Omental fat pad (tissue), 4 donors: Measurements from ENCODE around the gene MTHFSD. TPM values are rescaled to one million over a fixed set of nuclear protein-coding genes. Genes with fewer than 3 reads are reported as not detected.

Experiments
- ATAC-seq: fragments of 150-250 bp; one replicate; pipeline ENCODE4 v1.9.1; 2016; ENCODE audit warnings: mild to moderate bottlenecking, moderate library complexity; ENCODE audit not compliant: low FRiP score
- DNase-seq: peaks from one replicate; pipeline ENCODE4 v3.0.0-alpha.2; 2019; ENCODE audit warnings: low spot score
- total RNA-seq, 4 donors: library from RNA; depleted of rRNA; stranded (reverse); fragments of >200 nt; gene quantifications; one replicate each; pipeline ENCODE4 v1.1.0, GENCODE V29; 2016
- TF ChIP-seq, protein P1 (sequence below), 3 donors: fragments of 450-650 bp; IDR thresholded peaks; one replicate each; pipeline ENCODE4 v1.5.1; 2016 to 2017; ENCODE audit warnings: antibody characterized with exemption in 3 of 3, mild to moderate bottlenecking in 3 of 3, moderate library complexity in 2 of 3

MTHFSD gene
- total RNA-seq, 4 donors from 2014 or later: 6.4 to 20.2 (median 9.1) TPM

DNA sequence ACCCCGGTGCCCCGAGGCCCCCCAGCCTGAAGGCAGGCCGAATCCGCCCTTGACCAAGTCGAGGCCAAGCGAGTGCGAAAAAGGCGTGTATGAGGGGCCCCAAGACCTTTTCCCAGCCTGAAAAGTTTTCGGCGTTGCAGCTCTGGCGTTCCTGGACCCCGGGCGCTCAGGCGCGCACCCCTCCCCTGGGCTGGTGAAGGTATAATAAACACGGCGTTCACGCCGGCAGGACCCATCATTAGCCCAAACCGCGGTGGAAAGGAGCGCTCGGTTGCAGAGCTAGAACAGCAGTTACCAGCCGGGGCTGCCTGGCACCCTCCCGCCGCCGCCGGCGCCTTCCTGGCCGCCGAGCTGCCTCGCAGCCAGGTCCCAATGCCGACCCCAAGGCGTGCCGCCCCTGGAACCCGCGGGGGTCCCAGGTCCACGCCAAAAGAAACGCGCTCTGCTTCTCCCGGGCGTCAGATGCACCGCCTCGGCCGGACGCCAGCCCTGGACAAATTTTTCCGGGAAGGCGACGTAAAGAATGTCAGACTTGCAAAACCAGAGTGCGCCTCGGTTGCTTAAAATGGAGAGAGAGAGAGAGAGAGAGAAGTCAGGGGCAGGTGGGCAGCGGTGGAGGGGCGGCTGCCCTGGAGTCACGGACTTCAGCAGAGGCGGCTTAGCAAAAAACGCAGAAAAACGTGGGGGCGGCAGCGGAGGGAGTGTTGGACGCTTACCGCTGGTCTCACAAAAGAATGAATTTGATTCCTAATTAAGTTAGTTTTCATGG lies 56.2 kb downstream of the MTHFSD start:
- TF ChIP-seq, protein P1, sequence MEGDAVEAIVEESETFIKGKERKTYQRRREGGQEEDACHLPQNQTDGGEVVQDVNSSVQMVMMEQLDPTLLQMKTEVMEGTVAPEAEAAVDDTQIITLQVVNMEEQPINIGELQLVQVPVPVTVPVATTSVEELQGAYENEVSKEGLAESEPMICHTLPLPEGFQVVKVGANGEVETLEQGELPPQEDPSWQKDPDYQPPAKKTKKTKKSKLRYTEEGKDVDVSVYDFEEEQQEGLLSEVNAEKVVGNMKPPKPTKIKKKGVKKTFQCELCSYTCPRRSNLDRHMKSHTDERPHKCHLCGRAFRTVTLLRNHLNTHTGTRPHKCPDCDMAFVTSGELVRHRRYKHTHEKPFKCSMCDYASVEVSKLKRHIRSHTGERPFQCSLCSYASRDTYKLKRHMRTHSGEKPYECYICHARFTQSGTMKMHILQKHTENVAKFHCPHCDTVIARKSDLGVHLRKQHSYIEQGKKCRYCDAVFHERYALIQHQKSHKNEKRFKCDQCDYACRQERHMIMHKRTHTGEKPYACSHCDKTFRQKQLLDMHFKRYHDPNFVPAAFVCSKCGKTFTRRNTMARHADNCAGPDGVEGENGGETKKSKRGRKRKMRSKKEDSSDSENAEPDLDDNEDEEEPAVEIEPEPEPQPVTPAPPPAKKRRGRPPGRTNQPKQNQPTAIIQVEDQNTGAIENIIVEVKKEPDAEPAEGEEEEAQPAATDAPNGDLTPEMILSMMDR (IDR thresholded peaks at IDR 0.05): no peak
- DNase-seq (no peak), ATAC-seq (no peak)

DNA sequence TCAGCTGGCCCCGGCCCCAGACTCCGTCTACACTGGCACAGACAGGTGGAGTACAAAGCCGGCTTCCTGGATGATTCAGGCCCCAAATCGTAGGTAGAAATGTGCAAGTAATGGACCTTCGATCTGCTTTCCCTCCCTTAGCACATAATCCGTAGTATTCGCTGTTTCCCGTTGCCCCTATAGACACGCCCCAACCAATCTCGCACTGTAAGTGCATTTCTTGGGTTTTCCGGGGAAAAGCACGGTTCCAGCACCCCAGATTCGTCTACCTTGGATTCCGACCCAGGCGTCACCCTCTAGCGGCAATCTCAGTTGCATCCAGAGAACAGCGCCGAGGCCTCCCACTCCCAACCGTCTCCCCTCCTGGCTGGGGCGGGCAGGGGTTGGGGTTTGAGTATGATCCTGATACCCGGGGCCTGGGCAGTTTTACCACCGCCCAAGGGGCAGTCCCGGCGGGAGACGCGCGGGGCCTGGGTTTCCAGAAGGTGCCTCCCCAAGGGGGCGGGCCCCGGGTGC lies 56.8 kb downstream of the MTHFSD start:
- DNase-seq: no peak
- TF ChIP-seq, protein P1 (IDR thresholded peaks at IDR 0.05): no peak
- ATAC-seq: no peak

DNA sequence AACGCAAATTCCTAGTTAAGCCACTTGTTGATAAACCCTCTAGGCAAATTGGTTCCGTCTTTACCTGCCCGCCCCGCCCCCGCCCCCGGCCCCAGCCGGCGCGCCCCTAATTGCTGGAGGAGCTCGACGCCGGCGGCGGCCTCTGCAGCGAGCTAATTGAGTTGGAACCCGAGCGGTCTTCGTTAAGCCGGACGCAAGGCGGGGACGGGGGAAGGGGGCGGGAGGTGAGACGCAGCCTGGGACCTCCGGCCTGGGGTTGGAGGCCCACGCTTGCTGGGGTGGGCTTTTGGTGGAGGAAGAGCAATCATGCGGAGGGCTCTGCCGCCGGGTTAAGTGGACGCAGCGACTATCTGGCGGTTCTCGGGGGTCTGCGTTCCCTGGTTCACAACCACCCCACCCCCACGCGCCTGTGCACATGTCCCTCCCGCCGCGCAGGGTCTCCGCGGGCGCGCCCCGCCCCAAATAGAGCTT lies 57.4 kb downstream of the MTHFSD start:
- no peak for ATAC-seq
- no peak for DNase-seq
- TF ChIP-seq, protein P1 (IDR thresholded peaks at IDR 0.05): no peak

DNA sequence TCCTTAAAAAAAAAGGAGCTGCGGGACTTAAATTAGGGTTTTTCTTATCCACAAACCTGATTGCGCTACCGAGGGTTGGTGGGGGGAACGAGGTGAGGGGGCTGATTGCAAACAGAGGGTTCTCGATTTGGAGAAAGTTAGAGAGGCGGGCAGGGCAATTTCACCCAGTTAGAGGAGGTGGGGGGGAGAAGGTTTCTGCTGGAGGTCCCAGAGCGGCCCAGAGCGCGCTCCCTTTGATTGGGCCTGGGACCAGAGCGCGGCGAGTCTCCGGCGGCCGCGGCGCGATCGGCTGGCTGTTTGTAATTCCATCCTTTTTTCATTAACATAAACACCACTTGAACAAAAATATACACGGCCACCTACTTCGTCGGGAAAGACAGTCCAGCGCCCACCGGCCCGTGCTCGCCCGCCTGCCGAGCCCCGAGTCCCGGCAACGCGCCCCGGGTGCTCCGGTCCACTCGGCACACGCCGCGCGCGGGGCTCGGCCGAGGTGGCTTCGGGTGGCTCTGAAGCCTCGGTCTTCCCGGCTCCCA lies 58.0 kb downstream of the MTHFSD start:
- TF ChIP-seq, protein P1 (IDR thresholded peaks at IDR 0.05): no peak
- DNase-seq (no peak), ATAC-seq (no peak)

DNA sequence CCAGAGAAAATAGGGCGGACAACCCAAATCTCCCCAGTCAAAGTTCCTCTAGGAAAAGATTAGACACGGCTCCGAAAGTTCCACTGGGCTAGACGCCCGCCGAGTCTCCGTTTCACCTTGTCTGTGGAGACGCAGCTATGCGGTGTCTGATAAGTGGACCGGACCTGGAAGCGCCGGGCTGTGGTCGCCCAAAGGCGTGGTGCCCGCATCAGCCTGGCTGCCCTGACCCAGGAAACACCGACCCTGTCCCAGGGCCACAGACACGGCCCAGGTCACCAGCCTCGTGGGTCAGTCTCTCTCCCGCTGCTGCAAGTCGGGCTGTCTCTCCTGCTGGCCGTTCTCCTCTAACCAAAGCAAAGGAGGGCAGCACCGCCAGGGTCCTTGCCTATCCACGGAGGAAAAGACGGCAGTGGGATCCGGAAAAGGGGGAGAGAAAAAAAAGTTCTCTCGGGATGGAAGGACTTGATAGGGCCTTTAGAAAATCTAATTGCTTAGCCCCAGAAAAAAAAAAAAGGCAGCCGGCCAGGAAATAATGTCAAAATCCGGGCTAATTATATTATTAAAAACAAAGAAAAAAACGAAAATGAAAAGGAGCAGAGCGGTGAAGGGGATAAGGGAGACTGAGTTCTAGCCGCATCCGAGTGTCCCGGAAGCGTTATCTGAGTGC lies 58.6 kb downstream of the MTHFSD start:
- ATAC-seq (no peak), DNase-seq (no peak)
- TF ChIP-seq, protein P1 (IDR thresholded peaks at IDR 0.05): no peak

DNA sequence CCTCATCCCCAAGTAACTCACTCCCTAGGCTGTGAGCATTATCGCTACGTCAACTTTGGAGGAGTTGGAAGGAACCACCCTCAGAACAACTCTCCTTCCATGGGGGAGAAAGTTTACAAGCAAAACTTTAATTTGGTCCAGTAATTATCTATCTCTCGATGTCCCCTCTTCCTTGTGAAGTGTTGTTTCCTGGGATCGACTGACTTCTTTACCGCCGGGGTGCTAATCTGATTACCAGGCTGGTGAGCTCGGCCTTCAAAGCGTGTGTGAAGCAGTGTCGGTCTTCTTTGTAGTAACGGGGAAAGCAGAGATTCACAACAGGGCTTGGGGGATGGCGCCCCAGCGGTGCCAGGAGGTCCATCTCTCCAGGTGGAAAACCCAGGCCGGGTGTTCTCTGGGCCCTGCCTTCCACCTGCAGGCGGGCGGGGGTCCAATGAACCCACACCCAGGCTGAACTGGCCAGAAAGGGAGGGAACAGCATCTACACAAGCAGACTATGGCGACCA lies 59.2 kb downstream of the MTHFSD start:
- ATAC-seq (no peak), DNase-seq (no peak)
- TF ChIP-seq, protein P1 (IDR thresholded peaks at IDR 0.05): no peak
